ENCODE measurements around the gene BCAP31.

Gene BCAP31

GRCh38 chrX:153738056-153738605, 13.9 kb upstream of the BCAP31 start:
- no peak for TF ChIP-seq CTCF (IDR thresholded peaks at IDR 0.05; ENCODE audit: insufficient read depth, low read length, missing control alignments)
- ChIA-PET POLR2A (no interaction called here), CTCF (no interaction called here)
- no peak overlapping the region for H3K4me3 ChIP-seq (ENCODE audit: low read depth, low read length)
- DNase-seq (ENCODE audit: low read depth, low spot score), result no peak

DNA sequence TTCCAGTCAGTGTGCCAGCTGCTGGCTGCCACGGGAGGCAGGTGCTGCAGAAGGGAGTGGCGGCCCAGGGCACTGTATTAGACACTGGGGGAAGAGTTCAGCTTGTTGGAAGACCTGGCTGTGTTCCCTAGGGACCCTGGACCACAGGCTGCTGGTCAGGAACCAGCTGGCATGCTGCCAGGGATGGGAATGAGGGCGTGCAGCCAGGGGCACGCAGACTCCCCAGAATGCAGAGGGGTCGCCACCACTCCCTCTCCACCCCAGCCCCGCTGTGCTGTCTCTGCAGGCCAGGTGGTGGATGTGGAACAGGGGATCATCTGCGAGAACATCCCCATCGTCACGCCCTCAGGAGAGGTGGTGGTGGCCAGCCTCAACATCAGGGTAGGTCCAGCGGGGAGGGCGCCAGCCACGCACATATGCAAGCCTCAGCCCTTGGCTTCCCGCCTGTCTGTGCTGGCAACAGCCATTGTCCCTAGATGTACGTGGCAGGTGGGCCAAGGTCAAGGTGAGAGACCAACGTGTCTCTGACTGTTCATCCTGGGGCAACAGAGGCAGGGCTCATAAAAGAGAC, 12.8 kb upstream of the BCAP31 start:
- ChIA-PET POLR2A (no interaction called here), CTCF (no interaction called here)
- DNase-seq (ENCODE audit: low read depth, low spot score), result no peak
- H3K4me3 ChIP-seq (ENCODE audit: low read depth, low read length), result no peak overlapping the region
- no peak for TF ChIP-seq CTCF (IDR thresholded peaks at IDR 0.05; ENCODE audit: insufficient read depth, low read length, missing control alignments)

GRCh38 chrX:153736071-153736820, 12.1 kb upstream of the BCAP31 start:
- no peak overlapping the region for H3K4me3 ChIP-seq (ENCODE audit: low read depth, low read length)
- CTCF ChIA-PET, result no interaction called here
- DNase-seq (ENCODE audit: low read depth, low spot score), result no peak
- POLR2A ChIA-PET, result interaction anchor here (0.5 kb wide), 1 partner anchor 40 kb away, joined by 3 read pairs; no protein-coding TSS in a partner anchor
- no peak for TF ChIP-seq CTCF (IDR thresholded peaks at IDR 0.05; ENCODE audit: insufficient read depth, low read length, missing control alignments)

DNA sequence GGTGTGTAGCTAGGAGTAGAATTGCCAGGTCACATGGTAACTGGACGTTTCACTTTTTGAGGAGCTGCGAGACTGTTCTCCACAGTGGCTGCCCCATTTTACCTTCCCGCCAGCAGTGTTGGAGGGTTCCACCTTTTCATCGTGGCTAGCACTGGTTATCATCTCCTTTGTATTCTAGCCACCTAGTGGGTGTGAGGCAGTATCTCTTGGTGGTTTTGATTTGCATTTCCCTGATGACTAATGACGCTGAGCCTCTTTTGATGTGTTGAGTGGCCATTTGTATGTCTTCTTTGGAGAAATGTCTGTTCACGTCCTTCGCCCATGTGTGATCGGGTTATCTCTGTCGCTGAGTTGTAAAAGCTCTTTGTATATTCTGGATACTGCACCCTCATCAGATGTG, 11.1 kb upstream of the BCAP31 start:
- no peak for DNase-seq (ENCODE audit: low read depth, low spot score)
- CTCF ChIA-PET, result interaction anchor here (0.8 to 1.2 kb wide), 2 partner anchors 9 to 29 kb away, joined by 3 to 5 read pairs; partner anchors contain the start of gene PLXNB3
- POLR2A ChIA-PET, result no interaction called here

DNA sequence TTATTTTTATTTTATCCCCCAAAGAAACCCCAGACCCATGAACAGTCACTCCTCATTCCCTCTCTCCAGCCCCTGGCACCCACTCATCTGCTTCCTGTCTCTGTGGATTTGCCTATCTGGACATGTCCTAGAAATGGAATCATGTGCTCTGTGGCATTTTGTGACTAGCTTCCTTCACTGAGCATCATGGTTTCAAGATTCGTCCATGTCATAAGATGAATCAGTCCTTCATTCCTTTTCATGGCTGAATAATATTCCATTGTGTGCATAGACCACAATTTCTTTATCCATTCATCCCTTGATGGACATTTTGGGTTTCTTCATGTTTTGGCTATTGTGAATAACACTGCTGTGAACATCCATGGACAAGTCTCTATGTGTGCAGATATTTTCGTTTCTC, 10.7 kb upstream of the BCAP31 start:
- POLR2A ChIA-PET, result no interaction called here
- CTCF ChIA-PET, result interaction anchor here (0.8 to 1.2 kb wide), 2 partner anchors 9 to 29 kb away, joined by 3 to 5 read pairs; partner anchors contain the start of gene PLXNB3
- no peak overlapping the region for H3K4me3 ChIP-seq (ENCODE audit: low read depth, low read length)
- no peak for TF ChIP-seq CTCF (IDR thresholded peaks at IDR 0.05; ENCODE audit: insufficient read depth, low read length, missing control alignments)
- no peak for DNase-seq (ENCODE audit: low read depth, low spot score)

More for the DNA sequence above, 11.1 kb upstream of the BCAP31 start:
- no peak overlapping the region for H3K4me3 ChIP-seq (ENCODE audit: low read depth, low read length)
- TF ChIP-seq CTCF (IDR thresholded peaks at IDR 0.05; ENCODE audit: insufficient read depth, low read length, missing control alignments), result no peak

DNA sequence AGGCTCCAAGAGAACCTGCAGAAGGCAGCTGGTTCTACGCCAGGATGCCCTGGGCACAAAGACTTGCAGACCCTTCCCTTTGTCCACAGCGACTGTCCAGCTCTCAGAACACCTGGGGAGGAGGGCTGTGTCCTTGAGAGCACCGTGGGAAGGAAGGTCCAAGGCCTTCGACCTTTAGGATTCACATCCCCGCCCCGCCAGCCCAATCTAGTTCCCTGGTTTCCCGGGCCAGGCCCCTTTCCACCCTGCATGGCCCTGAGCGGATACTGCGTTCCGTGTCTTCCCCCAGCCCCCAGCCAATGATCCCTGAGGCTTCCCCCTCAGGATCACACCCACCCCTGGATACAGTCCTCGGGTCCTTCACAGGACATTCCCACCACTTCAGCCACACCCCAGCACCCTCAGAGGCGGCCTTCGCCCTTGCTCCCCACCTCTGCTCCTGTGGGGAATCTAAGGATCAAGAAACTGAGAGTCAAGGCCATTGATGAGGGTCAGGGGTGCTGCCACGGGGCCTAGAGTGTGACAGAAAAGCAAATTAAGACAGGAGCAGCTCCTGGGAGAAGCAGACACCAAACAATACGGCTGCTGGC, 9.6 kb upstream of the BCAP31 start:
- no peak overlapping the region for H3K4me3 ChIP-seq (ENCODE audit: low read depth, low read length)
- ChIA-PET POLR2A (no interaction called here), CTCF (no interaction called here)
- no peak for TF ChIP-seq CTCF (IDR thresholded peaks at IDR 0.05; ENCODE audit: insufficient read depth, low read length, missing control alignments)
- no peak for DNase-seq (ENCODE audit: low read depth, low spot score)
